B cell (primary cell): ENCODE data around the gene BLOC1S2.

Source experiments
- CTCF ChIP-seq: fragments of 200-600 bp; IDR thresholded peaks from one replicate; pipeline ENCODE4 v1.8.0; 2022; ENCODE audit warnings: antibody characterized with exemption, mild to moderate bottlenecking
- EZH2 ChIP-seq: IDR thresholded peaks from 2 replicates; pipeline ENCODE4 v1.6.1; 2012; ENCODE audit warnings: borderline replicate concordance, low read depth, mild to moderate bottlenecking, moderate library complexity, low read length; ENCODE audit not compliant: insufficient read depth, poor library complexity, severe bottlenecking

DNA sequence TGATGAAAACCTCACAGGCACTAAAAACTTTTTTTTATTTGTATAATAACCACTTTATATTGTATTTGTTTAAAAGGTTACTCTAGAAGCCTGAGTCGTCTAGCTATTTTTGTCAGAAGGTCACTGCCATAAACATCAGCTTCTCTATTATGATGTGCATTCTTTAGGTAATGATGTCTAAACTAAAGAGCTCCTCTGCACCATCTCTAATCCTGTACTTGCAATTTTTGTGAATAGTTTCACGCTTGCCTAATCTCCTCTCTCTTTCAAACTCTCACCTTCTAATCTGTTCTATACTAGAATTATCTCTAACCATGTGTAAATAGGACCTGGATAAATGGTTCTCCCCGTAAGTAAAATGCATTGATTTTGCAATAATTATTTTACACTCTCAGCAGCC is 46.6 kb downstream of the BLOC1S2 start:
- TF ChIP-seq EZH2 (no peak), CTCF (no peak)
